ENCODE data around the gene ZNF277.

ZNF277 gene

GRCh38 chr7:112327566-112327965 lies 121.1 kb downstream of the ZNF277 start:
- no peak for DNase-seq (ENCODE audit: low read depth)
- no peak overlapping the region for H3K4me3 ChIP-seq (ENCODE audit: low read depth, low read length)

GRCh38 chr7:112331492-112331891 lies 125.0 kb downstream of the ZNF277 start:
- no peak overlapping the region for H3K4me3 ChIP-seq (ENCODE audit: low read depth, low read length)
- DNase-seq (ENCODE audit: low read depth), result no peak

DNA sequence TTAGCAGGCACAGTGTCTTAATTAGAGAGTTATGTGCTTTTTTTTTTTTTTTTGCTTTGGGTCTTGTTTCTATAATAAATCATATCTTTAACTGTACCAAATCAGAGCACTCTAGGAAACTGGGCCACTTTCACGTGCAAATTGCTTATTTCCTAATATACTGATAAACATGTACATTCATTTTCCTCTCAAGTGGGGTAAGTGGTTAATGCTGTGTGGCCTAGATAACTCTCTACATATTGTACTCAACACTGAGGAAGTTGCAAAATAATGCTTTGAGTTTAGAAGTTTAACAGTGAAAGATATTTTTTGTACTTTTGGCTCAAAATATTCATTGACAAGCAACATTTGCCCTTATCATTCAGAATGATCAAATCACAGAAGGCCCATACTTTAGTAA lies 127.9 kb downstream of the ZNF277 start:
- no peak overlapping the region for H3K4me3 ChIP-seq (ENCODE audit: low read depth, low read length)
- no peak for DNase-seq (ENCODE audit: low read depth)

- no peak for DNase-seq (ENCODE audit: low read depth)
- no peak overlapping the region for H3K4me3 ChIP-seq (ENCODE audit: low read depth, low read length)
These were observed 129.8 kb downstream of the ZNF277 start for GRCh38 chr7:112336261-112336660.

DNA sequence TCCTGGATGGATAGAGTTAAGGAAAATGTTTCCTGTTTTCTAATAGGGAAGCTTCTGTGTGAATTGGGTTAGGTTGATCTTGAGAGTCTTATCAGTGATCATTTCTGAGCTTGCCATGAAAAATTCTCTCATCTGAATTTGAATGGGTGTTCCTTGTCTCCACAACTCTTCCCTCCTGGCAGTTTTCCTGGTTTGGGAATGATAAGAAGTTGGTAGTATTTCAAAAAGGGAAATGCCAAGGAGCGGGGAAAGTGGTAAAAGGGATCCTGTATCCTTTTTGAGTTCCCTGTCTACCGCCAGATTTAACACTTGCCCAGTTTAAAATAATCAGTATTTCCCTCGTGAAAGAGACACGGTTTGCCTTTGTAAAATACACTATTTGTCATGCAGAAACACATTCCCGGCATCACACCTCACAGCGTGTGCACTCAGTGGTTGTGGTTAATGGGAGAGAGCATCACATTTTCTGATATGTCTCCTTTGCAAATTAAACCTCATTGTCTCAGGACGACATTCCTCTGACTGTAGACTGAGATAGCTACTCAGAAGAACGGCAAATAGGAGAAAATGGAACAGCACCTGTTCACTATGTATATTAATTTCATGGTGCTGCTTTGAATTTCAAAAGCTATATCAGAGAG lies 130.6 kb downstream of the ZNF277 start:
- no peak for DNase-seq (ENCODE audit: low read depth)
- no peak overlapping the region for H3K4me3 ChIP-seq (ENCODE audit: low read depth, low read length)

DNA sequence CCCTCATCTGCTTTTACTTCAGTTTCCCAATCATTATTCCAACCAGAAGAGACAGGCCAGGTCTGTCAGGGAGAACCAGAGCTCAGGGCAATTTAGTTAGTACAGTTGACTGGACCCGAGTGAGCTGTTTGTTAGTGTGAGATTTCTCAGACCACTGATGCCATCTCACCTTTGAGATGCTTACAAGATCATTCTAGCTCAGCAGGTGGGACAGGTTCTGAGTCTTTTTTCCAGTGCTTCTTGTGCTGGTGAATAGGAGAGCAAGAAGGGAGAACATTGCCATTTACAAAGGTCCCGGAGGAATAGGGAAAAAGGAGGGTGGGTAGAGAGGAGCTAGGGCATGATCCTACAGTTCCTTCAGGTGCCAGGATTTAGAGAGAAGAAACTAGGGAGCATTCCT lies 131.4 kb downstream of the ZNF277 start:
- no peak for DNase-seq (ENCODE audit: low read depth)
- H3K4me3 ChIP-seq (ENCODE audit: low read depth, low read length), result no peak overlapping the region

DNA sequence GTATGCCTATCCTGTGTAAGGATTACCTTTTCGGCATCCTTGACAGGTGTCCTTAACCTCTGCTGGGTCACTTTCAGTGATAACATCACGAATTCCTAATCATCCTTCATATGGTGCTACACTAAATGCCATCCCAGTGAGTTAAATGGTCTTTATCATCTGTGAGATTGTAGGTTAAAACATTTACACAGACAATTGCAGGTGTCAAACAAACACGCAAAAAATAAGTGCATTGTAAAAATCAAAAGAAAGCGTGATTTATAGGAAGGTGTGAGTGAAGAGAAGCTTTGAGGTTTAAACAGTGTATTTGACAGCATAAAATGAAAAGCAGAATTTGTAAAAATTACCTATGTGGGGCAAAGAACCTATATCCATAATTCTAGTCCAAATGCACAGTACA lies 132.3 kb downstream of the ZNF277 start:
- H3K4me3 ChIP-seq (ENCODE audit: low read depth, low read length), result no peak overlapping the region
- no peak for DNase-seq (ENCODE audit: low read depth)

DNA sequence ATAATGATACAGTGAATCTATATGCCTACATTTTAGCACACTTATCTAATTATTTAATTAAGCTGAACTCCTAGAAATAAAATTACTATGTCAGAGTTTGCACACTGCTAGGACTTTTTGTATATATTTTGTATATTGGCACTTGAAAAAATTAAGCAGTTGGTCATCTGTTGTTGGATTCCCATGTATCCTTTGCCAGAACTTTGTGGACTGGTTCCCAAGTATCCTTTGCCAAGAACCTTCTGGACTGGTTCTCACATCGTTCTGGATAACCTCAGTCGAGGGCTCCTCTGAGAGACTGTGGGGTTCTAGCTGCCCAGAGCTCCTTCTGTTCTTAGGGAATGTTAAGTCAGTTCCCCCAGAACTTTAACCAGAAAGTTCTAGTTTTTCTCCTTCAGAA lies 135.0 kb downstream of the ZNF277 start:
- no peak for DNase-seq (ENCODE audit: low read depth)
- H3K4me3 ChIP-seq (ENCODE audit: low read depth, low read length), result no peak overlapping the region

DNA sequence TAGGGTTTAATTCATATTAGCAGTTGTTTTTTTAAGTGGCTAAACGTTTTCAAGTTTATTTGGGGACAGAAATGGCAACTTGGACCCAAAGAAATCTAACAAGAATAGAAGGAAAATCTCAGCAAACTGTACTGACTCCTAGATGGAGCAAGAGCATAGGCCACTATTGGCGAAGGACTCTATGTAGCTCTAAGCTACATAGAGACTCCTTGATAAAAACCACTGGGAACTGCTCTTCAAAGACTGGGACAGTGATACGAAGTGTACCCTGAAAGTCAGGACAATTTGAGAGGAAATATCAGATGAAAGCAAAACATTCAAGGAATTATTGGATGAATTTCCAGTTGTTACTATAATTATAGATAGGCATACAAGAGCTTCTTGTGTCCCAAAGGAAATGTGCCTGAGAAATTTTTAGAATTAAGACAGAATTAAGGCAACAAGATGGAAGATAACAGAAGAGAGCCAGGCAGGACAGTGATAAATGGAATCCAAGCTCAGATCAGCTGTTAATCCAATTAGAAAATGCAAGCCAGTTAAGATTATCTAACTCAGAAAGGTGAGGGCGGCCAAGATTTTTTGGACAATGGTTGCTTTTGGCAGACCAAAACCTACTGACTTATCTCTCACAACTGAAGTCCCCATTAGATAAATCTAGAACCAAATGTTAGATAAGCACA lies 140.0 kb downstream of the ZNF277 start:
- H3K4me3 ChIP-seq (ENCODE audit: low read depth, low read length), result no peak overlapping the region
- DNase-seq (ENCODE audit: low read depth), result no peak

DNA sequence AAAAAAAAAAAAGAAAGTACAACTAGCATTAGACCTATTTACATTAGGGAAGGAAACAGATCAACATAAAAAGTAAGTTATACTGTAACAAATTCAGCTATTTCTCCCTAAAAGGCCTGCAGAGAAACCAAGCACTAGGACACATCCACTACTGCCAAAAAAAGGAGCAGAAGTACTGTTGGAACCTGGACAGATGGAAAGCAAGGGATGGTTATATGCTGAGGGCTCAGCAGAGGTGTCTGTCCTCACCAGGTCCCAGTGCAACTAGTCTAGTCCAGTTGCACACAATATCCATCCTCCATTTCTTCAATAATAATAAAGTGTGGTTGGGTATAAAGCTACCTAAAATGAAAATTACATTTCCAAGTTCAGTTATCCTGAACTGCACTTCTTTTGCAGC lies 140.6 kb downstream of the ZNF277 start:
- DNase-seq (ENCODE audit: low read depth), result no peak
- H3K4me3 ChIP-seq (ENCODE audit: low read depth, low read length), result no peak overlapping the region

- no peak overlapping the region for H3K4me3 ChIP-seq (ENCODE audit: low read depth, low read length)
- DNase-seq (ENCODE audit: low read depth), result no peak
These were observed 144.1 kb downstream of the ZNF277 start for GRCh38 chr7:112350585-112350984.

DNA sequence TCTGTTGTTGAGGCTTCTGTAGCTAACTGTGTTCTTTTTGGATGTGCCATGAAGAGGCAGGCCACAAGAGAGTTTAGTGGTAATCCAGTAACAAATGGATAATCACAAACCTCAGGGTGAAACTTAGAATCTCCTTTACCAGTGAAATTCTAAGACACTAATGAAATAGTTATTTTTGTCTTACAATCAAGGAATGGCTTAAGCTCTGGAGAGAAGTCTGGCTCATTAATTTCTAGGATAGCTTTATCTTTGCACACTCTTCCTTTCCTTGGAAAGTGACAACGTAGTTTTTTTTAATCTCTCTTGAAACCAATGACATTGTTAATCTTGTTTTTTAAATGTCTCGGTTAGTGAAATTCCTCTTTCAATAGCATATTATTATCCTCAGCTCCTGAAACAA lies 150.1 kb downstream of the ZNF277 start:
- DNase-seq (ENCODE audit: low read depth), result no peak
- no peak overlapping the region for H3K4me3 ChIP-seq (ENCODE audit: low read depth, low read length)

- DNase-seq (ENCODE audit: low read depth), result no peak
- no peak overlapping the region for H3K4me3 ChIP-seq (ENCODE audit: low read depth, low read length)
These were observed 150.6 kb downstream of the ZNF277 start for GRCh38 chr7:112357136-112357535.

- DNase-seq (ENCODE audit: low read depth), result no peak
- H3K4me3 ChIP-seq (ENCODE audit: low read depth, low read length), result no peak overlapping the region
These were observed 152.0 kb downstream of the ZNF277 start for GRCh38 chr7:112358513-112358912.

GRCh38 chr7:112359086-112359485 lies 152.6 kb downstream of the ZNF277 start:
- no peak overlapping the region for H3K4me3 ChIP-seq (ENCODE audit: low read depth, low read length)
- DNase-seq (ENCODE audit: low read depth), result no peak

- H3K4me3 ChIP-seq (ENCODE audit: low read depth, low read length), result no peak overlapping the region
- no peak for DNase-seq (ENCODE audit: low read depth)
These were observed 154.2 kb downstream of the ZNF277 start for GRCh38 chr7:112360681-112361080.

DNA sequence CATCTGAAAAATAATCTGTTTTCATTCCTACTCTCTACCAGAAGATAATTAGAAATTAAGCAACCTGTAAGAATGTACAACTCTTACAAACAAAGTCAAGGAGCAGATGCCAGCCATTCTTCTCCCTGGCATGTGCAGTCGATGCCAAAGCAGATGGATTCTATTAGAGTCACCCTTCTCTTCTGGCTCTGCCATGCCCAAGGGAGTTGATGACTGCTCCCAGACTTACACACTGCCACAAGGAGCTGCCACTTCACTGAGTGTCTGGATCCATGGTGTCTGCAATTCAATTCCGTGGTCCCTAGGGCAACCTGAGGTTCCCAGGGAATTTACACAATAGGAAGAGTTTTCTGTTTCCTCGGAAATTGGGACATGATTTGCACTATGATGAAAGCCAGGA lies 154.7 kb downstream of the ZNF277 start:
- no peak overlapping the region for H3K4me3 ChIP-seq (ENCODE audit: low read depth, low read length)
- no peak for DNase-seq (ENCODE audit: low read depth)

DNA sequence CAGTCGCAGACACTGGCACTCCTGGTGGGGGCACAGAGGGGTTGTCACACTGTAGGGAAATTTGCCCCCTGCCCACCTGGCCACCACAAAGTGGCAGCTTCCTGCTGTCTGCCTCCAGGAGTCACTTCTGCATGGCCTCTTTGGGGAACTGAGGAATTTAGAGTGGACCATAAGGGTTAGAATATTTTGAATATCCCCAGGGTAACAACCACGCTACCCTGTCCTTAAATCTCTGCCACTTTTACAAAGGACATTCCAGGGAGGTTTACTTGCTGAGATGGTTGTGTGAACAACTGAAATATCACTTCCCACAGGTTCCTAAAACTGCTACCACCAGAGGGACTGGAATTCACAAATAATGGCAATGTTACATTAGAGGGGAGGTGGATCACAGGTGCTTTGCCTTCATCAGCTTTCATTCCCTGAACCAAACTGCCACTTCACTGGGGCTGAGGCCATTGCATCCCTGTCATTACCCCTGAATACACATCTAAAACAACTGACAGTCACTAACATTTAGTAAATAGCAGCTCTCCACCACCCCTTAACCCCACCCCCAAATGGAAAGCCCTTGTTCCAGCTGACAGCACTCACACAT lies 155.7 kb downstream of the ZNF277 start:
- no peak for DNase-seq (ENCODE audit: low read depth)
- H3K4me3 ChIP-seq (ENCODE audit: low read depth, low read length), result no peak overlapping the region

DNA sequence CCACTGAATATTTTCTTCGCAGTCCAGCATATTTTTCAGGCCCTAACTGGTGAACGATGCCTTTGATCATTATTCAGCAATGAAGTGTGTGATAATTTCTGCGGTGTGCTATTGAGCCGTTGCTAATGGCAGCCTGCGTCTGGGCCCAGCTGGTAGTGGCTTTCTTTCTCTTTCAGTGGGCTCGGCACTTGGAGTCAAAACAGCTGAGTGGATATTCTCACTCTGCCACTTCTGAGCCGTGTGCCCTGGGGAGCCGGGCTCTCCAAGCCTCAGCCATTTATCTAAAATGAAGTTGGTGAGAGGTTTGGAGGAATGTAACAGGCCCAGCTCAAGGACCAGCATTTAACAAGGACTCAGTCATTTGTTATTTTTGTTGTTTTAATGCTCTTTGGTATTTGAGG lies 156.2 kb downstream of the ZNF277 start:
- DNase-seq (ENCODE audit: low read depth), result no peak
- H3K4me3 ChIP-seq (ENCODE audit: low read depth, low read length), result no peak overlapping the region

- H3K4me3 ChIP-seq (ENCODE audit: low read depth, low read length), result no peak overlapping the region
- DNase-seq (ENCODE audit: low read depth), result no peak
These were observed 157.9 kb downstream of the ZNF277 start for GRCh38 chr7:112364388-112364787.

DNA sequence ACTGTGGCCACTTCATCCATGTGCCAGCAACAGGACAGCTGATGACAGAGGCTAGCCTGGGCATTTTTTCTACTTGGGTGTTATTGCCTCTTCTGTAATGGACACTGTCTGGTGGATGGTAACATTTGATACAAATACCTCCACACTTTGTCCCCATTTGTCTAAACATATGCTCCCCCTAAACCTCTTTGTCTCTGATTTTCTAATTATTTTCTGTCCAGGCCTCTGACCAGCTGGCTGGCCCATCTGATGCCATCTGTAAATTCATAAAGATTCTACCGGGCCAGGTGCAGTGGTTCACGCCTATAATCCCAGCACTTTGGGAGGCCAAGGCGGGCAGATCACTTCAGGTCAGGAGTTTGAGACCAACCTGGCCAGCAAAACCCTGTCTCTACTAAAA lies 159.1 kb downstream of the ZNF277 start:
- H3K4me3 ChIP-seq (ENCODE audit: low read depth, low read length), result no peak overlapping the region
- DNase-seq (ENCODE audit: low read depth), result no peak
